Activated naive CD4-positive, alpha-beta T cell treated with anti-CD3 and anti-CD28 coated beads for 36 hours (primary cell): ENCODE results near the gene C16orf54. TPM values are rescaled to one million over a fixed set of nuclear protein-coding genes. Genes with fewer than 3 reads are reported as not detected.
A peak's percentile ranks its signal among the peaks of the same experiment; 100 is the strongest.
"Not testable (repeated sequence)": the region's sequence is repeated elsewhere in the genome, so short reads cannot be mapped to it uniquely, and the experiment has no call there.

Experiments used
- CTCF ChIA-PET: fragments of 350-600 bp; sonication (Branson Sonifier 250); formaldehyde crosslinking; loops from one replicate; lab custom pipeline; 2021; ENCODE audit warnings: antibody characterized with exemption; lab: Charles Lee
- DNase-seq: peaks from one replicate; pipeline ENCODE4 v3.0.0-alpha.2; 2020
- H3K27ac Mint-ChIP-seq: one replicate; pipeline ENCODE4 v1.8.0; 2021; ENCODE audit warnings: mild to moderate bottlenecking, mixed read lengths
- H3K27me3 Mint-ChIP-seq: one replicate; pipeline ENCODE4 v1.8.0; 2021; ENCODE audit warnings: low read depth, mixed read lengths
- H3K36me3 Mint-ChIP-seq: one replicate; pipeline ENCODE4 v1.8.0; 2021; ENCODE audit warnings: low read depth, mixed read lengths
- H3K4me1 Mint-ChIP-seq: one replicate; pipeline ENCODE4 v1.8.0; 2021; ENCODE audit warnings: low read depth, mixed read lengths
- H3K4me3 Mint-ChIP-seq: one replicate; pipeline ENCODE4 v1.8.0; 2021; ENCODE audit warnings: mild to moderate bottlenecking, moderate library complexity, mixed read lengths
- H3K9me3 Mint-ChIP-seq: one replicate; pipeline ENCODE4 v1.8.0; 2021; ENCODE audit warnings: mixed read lengths
- intact Hi-C: fragments of 100-400 bp; cut with micrococcal nuclease; formaldehyde crosslinking; loops from one replicate; pipeline ENCODE4 v1.15.1; 2023
- total RNA-seq, 2 experiments: library from RNA; stranded (reverse); gene quantifications; one replicate each; pipeline ENCODE4 v1.2.3, GENCODE V29; 2021

The C16orf54 gene
- total RNA-seq, 2 experiments from 2014 or later = 11.4 to 12.1 TPM

DNA sequence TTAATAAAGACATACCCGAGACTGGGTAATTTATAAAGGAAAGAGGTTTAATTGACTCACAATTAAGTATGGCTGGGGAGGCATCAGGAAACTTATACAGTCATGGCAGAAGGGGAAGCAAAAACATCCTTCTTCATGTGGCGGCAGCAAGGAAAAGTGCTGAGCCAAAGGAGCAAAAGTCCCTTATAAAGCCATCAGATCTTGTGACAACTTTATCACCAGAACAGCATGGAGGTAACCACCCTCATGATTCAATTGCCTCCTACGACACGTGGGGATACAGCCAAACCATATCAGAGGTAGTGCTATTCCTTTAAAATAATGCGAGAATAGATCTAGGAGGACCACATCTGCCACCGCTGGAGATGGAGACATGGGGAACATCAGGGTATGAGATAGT, 9.0 kb downstream of the C16orf54 start:
- H3K4me1 Mint-ChIP-seq = peaks cover 79% of the 10 kb centered on the region
- H3K27me3 Mint-ChIP-seq = no peaks in the 10 kb centered on the region
- H3K9me3 Mint-ChIP-seq = peaks cover 5% of the 10 kb centered on the region
- peaks cover 8% of the 10 kb centered on the region for H3K36me3 Mint-ChIP-seq
- CTCF ChIA-PET = interaction anchor here (0.9 to 2.0 kb wide), 4 partner anchors 18 to 54 kb away, joined by 3 to 6 read pairs (median 4); partner anchors contain the start of gene KIF22
- H3K27ac Mint-ChIP-seq = no peak overlapping the region
- intact Hi-C loops = loop anchor here (10.0 kb wide), 1 partner anchor 722 kb away; no protein-coding TSS in a partner anchor
- H3K4me3 Mint-ChIP-seq = no peak overlapping the region
- no peak for DNase-seq

DNA sequence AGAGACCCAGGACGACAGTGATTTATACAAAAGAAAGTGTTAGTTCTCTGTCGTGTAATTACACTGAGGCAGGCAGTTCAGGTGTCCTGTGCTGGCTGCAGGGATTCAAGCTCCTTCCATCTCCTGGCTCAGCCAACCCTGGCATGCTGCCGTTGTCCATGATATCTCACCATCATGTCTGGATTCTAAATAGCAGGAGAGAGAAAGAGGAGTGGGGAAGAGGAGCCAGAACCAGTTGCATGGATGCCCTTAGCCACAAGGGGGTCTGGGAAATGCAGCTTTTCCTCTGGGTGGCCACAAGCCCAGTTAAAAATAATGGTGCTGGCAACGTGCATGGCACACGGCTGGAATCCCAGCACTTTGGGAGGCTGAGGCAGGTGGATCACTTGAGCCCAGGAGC, 9.7 kb downstream of the C16orf54 start:
- Mint-ChIP-seq H3K4me3 (no peak overlapping the region), H3K27ac (no peak overlapping the region), H3K9me3 (peaks cover 5% of the 10 kb centered on the region), H3K27me3 (no peaks in the 10 kb centered on the region), H3K36me3 (peaks cover 8% of the 10 kb centered on the region), H3K4me1 (peaks cover 77% of the 10 kb centered on the region)
- CTCF ChIA-PET = interaction anchor here (0.7 to 2.0 kb wide), 4 partner anchors 18 to 54 kb away, joined by 3 to 6 read pairs (median 3); partner anchors contain the start of gene KIF22
- DNase-seq = no peak
- intact Hi-C loops = loop anchor here (10.0 kb wide), 1 partner anchor 721 kb away; no protein-coding TSS in a partner anchor

DNA sequence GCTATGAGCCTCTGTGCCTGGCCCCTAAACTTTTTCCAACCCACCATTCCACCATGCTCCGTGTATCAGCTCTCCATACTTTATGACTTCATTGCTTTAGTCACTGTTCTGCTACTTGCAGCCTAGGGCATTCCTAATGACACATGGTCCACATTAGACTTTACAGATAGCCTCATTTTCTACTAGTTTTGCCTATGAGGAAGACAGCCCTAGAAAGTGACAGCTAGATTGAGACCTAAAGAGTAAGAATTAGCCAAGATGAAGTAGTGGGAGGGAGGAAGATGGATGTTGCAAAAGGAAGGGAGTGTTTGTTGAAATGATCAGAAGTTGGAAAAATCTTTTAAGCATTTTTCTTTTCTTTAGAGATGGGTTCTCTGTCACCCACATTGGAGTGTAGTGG, 11.0 kb downstream of the C16orf54 start:
- Mint-ChIP-seq H3K4me3 (no peak overlapping the region), H3K4me1 (peaks cover 67% of the 10 kb centered on the region), H3K27ac (no peak overlapping the region), H3K27me3 (no peaks in the 10 kb centered on the region), H3K9me3 (peaks cover 5% of the 10 kb centered on the region), H3K36me3 (peaks cover 8% of the 10 kb centered on the region)
- intact Hi-C loops = loop anchor here (5.0 to 10.0 kb wide), 2 partner anchors 73 to 720 kb away; partner anchors contain the start of gene MAZ
- CTCF ChIA-PET = interaction anchor here (1.3 to 2.0 kb wide), 3 partner anchors 14 to 50 kb away, joined by 4 to 6 read pairs (median 5); no protein-coding TSS in a partner anchor
- no peak for DNase-seq

DNA sequence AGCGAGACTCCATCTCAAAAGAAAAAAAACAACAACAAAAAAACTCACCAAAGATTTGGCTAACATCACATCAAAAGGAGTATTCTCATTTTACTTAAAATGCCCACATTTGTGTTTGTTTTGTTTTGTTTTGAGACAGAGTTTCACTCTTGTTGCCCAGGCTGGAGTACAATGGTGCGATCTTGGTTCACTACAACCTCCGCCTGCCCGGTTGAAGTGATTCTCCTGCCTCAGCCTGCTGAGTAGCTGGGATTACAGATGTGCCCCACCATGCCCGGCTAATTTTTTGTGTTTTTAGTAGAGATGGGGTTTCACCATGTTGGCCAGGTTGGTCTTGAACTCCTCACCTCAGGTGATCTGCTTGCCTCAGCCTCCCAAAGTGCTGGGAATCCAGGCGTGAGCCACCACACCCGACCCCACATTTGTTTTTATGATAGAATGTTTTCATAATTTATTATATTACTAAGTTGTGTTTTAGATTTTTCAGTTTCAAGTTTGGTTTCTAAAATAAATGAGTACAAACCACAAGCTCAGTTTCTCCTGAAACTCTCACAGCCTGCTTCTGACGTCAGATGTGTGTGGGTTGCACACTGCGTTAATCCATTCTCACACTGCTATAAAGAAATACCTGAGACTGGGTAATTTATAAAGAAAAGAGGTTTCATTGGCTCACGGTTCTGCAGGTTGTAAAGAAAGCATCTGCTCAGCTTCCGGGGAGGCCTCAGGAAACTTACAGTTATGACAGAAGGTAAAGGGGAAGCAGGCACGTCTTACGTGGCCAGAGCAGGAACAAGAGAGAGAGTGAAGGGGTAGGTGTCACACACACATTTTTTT, 13.8 kb downstream of the C16orf54 start:
- H3K4me3 Mint-ChIP-seq, H3K36me3 Mint-ChIP-seq, H3K9me3 Mint-ChIP-seq, H3K27me3 Mint-ChIP-seq: not testable (repeated sequence)
- Mint-ChIP-seq H3K27ac (peak overlapping the region; percentile 89), H3K4me1 (peaks cover 46% of the 10 kb centered on the region)
- DNase-seq = peak; percentile 97
- intact Hi-C loops = loop anchor here (1.0 to 10.0 kb wide), 8 partner anchors 15 to 717 kb away; partner anchors contain the start of genes KIF22, MAZ and PAGR1
- CTCF ChIA-PET = interaction anchor here (1.3 to 4.8 kb wide), 4 partner anchors 9 to 31 kb away, joined by 3 to 28 read pairs (median 4); no protein-coding TSS in a partner anchor

DNA sequence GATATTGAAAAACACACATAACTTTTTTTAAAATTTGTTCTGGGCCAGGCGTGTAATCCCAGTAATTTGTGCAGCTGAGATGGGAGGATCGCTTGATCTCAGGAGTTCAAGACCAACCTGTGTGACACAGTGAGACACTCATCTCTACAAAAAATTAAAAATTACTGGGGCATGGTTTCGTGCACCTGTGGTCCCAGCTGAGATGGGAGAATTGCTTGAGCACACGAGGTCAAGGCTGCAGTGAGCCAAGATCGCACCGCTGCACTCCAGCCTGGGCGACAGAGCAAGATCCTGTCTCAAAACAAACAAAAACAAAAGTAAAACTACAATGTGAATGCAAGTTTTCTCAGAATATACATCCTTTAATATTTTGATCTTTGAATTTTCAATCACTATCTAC, 15.1 kb downstream of the C16orf54 start:
- Mint-ChIP-seq H3K27ac (no peak overlapping the region), H3K36me3 (peaks cover 8% of the 10 kb centered on the region), H3K4me3 (no peak overlapping the region), H3K4me1 (peaks cover 34% of the 10 kb centered on the region), H3K27me3 (no peaks in the 10 kb centered on the region), H3K9me3 (peaks cover 5% of the 10 kb centered on the region)
- intact Hi-C loops = loop anchor here (5.0 to 10.0 kb wide), 2 partner anchors 77 to 716 kb away; partner anchors contain the start of gene MAZ
- CTCF ChIA-PET = interaction anchor here (0.6 to 4.8 kb wide), 8 partner anchors 15 to 751 kb away, joined by 3 to 28 read pairs (median 4); no protein-coding TSS in a partner anchor
- DNase-seq = no peak

DNA sequence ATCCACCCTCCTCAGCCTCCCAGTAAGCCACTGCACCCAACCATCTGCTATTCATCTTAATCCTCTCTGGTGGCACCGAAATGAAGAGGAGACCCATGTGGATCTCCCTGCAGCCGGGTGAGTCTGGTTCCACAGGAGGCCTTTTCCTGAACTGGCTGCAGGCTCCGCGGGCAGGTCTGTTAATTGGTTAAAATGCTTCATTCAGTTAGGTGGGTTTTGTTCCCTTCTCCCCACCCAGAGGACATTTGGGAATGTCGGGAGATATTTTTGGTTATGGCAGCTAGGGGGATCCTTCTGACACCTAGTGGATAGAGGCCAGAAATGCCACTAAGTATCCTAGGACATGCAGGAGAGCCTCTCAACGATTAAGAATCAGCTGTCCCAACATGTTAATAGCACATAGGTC, 16.7 kb downstream of the C16orf54 start:
- intact Hi-C loops = no loop called here
- CTCF ChIA-PET = interaction anchor here (0.9 to 4.8 kb wide), 12 partner anchors 9 to 62 kb away, joined by 3 to 28 read pairs (median 4); partner anchors contain the start of gene KIF22
- peaks cover 5% of the 10 kb centered on the region for H3K9me3 Mint-ChIP-seq
- H3K4me3 Mint-ChIP-seq = no peak overlapping the region
- H3K27ac Mint-ChIP-seq = no peak overlapping the region
- H3K36me3 Mint-ChIP-seq = peaks cover 5% of the 10 kb centered on the region
- H3K4me1 Mint-ChIP-seq = peaks cover 35% of the 10 kb centered on the region
- DNase-seq = no peak
- no peaks in the 10 kb centered on the region for H3K27me3 Mint-ChIP-seq

DNA sequence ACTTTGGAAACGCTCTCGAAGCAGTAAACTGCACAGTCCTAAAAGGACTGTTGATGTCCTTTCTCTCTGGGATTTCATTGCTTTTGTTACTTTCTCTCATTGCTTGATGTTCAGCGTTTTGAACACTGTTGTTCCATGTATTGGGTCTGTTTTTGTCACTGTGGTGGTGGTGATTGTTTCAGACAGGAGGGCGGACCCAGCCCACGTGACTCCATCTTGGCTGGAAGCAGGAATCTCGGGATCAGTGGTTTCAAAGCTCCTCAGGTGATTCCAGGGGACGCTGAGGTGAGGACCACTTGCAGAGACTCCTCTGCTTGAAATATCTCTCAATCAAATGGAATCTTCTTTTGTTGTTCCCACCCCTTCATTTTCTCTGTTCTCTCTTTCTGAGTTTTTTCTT, 18.3 kb downstream of the C16orf54 start:
- DNase-seq = no peak
- H3K9me3 Mint-ChIP-seq = peaks cover 2% of the 10 kb centered on the region
- intact Hi-C loops = no loop called here
- H3K4me1 Mint-ChIP-seq = peaks cover 29% of the 10 kb centered on the region
- H3K36me3 Mint-ChIP-seq = peaks cover 3% of the 10 kb centered on the region
- CTCF ChIA-PET = interaction anchor here (0.8 to 1.1 kb wide), 2 partner anchors 27 to 63 kb away, joined by 3 to 4 read pairs; partner anchors contain the start of gene KIF22
- H3K27ac Mint-ChIP-seq = no peak overlapping the region
- no peaks in the 10 kb centered on the region for H3K27me3 Mint-ChIP-seq
- no peak overlapping the region for H3K4me3 Mint-ChIP-seq

DNA sequence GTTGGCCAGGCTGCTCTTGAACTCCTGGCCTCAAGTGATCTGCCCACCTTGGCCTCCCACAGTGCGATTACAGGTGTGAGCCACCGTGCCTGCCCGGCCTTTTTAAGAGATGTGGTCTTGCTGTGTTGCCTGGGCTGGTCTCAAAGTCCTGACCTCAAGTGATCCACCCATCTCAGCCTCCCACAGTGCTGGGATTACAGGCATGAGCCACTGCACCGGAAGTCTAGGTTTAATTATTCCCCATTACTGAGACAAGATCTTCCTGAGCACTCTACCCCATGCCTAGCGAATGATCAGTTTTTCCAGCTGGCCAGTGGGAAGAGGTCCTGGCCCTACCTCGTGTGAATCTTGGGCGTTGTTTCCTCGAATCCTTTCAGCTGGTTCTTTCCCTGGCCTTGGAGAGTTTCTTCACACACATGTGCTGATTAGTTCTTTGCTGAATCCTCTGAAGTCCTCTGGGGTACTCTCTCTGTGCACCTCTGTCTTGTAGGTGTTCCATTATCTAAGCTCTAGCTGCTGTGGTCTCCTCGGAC, 18.9 kb downstream of the C16orf54 start:
- Mint-ChIP-seq H3K27ac (no peak overlapping the region), H3K4me3 (no peak overlapping the region)
- CTCF ChIA-PET = interaction anchor here (1.1 kb wide), 1 partner anchor 27 kb away, joined by 3 read pairs; no protein-coding TSS in a partner anchor

DNA sequence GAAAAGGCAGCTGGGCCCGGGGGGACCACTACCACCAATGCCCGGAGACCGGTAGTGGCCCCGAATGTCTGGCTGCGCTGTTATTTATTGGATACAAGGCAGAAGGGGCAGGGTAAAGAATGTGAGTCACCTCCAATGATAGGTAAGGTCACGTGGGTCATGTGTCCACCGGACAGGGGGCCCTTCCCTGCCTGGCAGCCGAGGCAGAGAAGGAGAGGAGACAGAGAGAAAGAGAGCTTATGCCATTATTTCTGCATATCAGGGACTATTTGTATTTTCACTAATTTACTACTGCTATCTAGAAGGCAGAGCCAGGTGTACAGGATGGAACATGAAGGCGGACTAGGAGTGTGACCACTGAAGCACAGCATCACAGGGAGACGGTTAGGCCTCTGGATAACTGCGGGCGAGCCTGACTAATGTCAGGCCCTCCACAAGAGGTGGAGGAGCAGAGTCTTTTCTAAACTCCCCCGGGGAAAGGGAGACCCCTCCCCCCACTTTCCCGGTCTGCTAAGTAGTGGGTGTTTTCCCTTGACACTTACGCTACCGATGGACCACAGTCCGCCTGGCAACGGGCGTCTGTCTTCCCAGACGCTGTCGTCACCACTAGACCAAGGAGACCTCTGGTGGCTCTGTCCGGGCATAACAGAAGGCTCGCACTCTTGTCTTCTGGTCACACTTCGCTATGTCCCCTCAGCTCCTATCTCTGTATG, 24.5 kb downstream of the C16orf54 start:
- not testable (repeated sequence) for H3K36me3 Mint-ChIP-seq, H3K27ac Mint-ChIP-seq, H3K9me3 Mint-ChIP-seq, H3K27me3 Mint-ChIP-seq, H3K4me3 Mint-ChIP-seq
- DNase-seq = peak; percentile 71
- intact Hi-C loops = loop anchor here (1.0 to 2.0 kb wide), 2 partner anchors 21 to 81 kb away; no protein-coding TSS in a partner anchor
- H3K4me1 Mint-ChIP-seq = peaks cover 22% of the 10 kb centered on the region
- CTCF ChIA-PET = interaction anchor here (0.6 to 2.4 kb wide), 7 partner anchors 8 to 47 kb away, joined by 3 to 20 read pairs (median 4); no protein-coding TSS in a partner anchor

More for the DNA sequence above, 18.9 kb downstream of the C16orf54 start:
- Mint-ChIP-seq H3K4me1 (peaks cover 24% of the 10 kb centered on the region), H3K36me3 (no peaks in the 10 kb centered on the region), H3K9me3 (no peaks in the 10 kb centered on the region), H3K27me3 (no peaks in the 10 kb centered on the region)
- intact Hi-C loops = no loop called here
- no peak for DNase-seq

DNA sequence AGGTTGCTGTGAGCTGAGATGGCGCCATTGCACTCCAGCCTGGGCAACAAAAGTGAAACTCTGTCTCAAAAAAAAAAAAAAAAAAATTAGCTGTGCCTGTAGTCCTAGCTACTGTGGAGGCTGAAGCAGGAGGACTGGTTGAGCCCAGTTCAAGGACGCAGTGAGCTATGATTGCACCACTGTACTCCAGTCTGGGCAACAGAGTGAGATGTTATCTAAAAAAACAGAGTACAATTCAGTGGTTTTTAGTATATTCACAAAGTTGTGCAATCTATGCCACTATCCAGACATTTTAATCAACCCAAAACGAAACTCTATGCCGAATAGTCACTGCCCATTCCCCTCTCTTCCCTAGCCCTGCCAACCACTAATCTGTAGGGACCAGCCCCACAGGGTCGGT, 25.1 kb downstream of the C16orf54 start:
- Mint-ChIP-seq H3K4me1 (peaks cover 22% of the 10 kb centered on the region), H3K27me3 (no peaks in the 10 kb centered on the region), H3K27ac (no peak overlapping the region), H3K4me3 (no peak overlapping the region), H3K9me3 (no peaks in the 10 kb centered on the region), H3K36me3 (no peaks in the 10 kb centered on the region)
- no peak for DNase-seq
- CTCF ChIA-PET = interaction anchor here (0.9 to 2.4 kb wide), 5 partner anchors 9 to 36 kb away, joined by 3 to 20 read pairs (median 4); no protein-coding TSS in a partner anchor
- intact Hi-C loops = loop anchor here (1.0 to 2.0 kb wide), 2 partner anchors 20 to 80 kb away; no protein-coding TSS in a partner anchor

DNA sequence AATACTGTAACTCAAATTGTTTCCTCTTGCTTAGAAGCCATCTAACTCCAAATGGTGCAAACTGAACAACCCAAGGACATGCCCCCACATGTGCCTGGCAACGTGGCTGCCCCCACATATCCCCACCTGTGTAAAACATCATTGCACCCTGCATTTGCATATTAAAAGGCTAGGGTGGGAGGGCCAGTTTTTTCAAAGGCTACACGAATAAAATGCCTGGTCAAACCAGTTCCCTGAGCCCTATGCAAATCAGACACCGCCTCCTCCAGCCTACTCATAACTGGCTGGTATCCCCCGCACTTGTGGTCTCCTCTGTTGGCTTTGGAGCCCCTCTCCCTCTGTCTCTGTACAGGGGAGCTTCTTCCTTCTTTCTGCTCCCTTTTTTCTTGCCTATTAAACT, 26.7 kb downstream of the C16orf54 start:
- no peak overlapping the region for H3K27ac Mint-ChIP-seq
- no peak overlapping the region for H3K4me3 Mint-ChIP-seq
- CTCF ChIA-PET = no interaction called here
- no peaks in the 10 kb centered on the region for H3K36me3 Mint-ChIP-seq
- no peaks in the 10 kb centered on the region for H3K9me3 Mint-ChIP-seq
- peaks cover 17% of the 10 kb centered on the region for H3K4me1 Mint-ChIP-seq
- no peaks in the 10 kb centered on the region for H3K27me3 Mint-ChIP-seq
- DNase-seq = no peak
- intact Hi-C loops = no loop called here
